ACHN (cell line): ENCODE measurements around the gene TMEM132C.

Experiments
- DNase-seq: peaks from one replicate; pipeline ENCODE4 v3.0.0-alpha.2; 2015
- in situ Hi-C: cut with HindIII; loops from 2 replicates; pipeline ENCODE4 v1.10.0; 2017; ENCODE audit warnings: low sequenced_read_pairs, low pct_ligation_motif_present, low pct_unique_long_range_greater_than_20kb

The TMEM132C gene

GRCh38 chr12:128326406-128326805 lies 59.4 kb downstream of the TMEM132C start:
- DNase-seq, result no peak
- in situ Hi-C loops, result no loop called here

- in situ Hi-C loops, result no loop called here
- DNase-seq, result no peak
These were observed 62.0 kb downstream of the TMEM132C start for GRCh38 chr12:128328961-128329360.

GRCh38 chr12:128336204-128337070 lies 69.5 kb downstream of the TMEM132C start:
- DNase-seq, result no peak
- in situ Hi-C loops, result no loop called here

- in situ Hi-C loops, result no loop called here
- DNase-seq, result no peak
These were observed 70.0 kb downstream of the TMEM132C start for GRCh38 chr12:128337071-128337345.

GRCh38 chr12:128337431-128338170 lies 70.6 kb downstream of the TMEM132C start:
- DNase-seq, result no peak
- in situ Hi-C loops, result no loop called here

GRCh38 chr12:128338386-128339125 lies 71.6 kb downstream of the TMEM132C start:
- DNase-seq, result no peak
- in situ Hi-C loops, result no loop called here

GRCh38 chr12:128339126-128339520 lies 72.2 kb downstream of the TMEM132C start:
- no peak for DNase-seq
- in situ Hi-C loops, result no loop called here

- in situ Hi-C loops, result no loop called here
- DNase-seq, result no peak
These were observed 72.7 kb downstream of the TMEM132C start for GRCh38 chr12:128339631-128340030.

GRCh38 chr12:128353301-128353700 lies 86.3 kb downstream of the TMEM132C start:
- in situ Hi-C loops, result no loop called here
- DNase-seq, result no peak

- in situ Hi-C loops, result no loop called here
- no peak for DNase-seq
These were observed 89.6 kb downstream of the TMEM132C start for GRCh38 chr12:128356547-128356946.

GRCh38 chr12:128361400-128361995 lies 94.5 kb downstream of the TMEM132C start:
- in situ Hi-C loops, result no loop called here
- no peak for DNase-seq

- DNase-seq, result no peak
- in situ Hi-C loops, result no loop called here
These were observed 98.1 kb downstream of the TMEM132C start for GRCh38 chr12:128365032-128365431.

- in situ Hi-C loops, result no loop called here
These were observed 98.8 kb downstream of the TMEM132C start for GRCh38 chr12:128365651-128366231.

GRCh38 chr12:128367961-128368360 lies 101.0 kb downstream of the TMEM132C start:
- no peak for DNase-seq
- in situ Hi-C loops, result no loop called here

More at GRCh38 chr12:128365651-128366231, 98.8 kb downstream of the TMEM132C start:
- no peak for DNase-seq

- in situ Hi-C loops, result no loop called here
- DNase-seq, result no peak
These were observed 114.6 kb downstream of the TMEM132C start for GRCh38 chr12:128381541-128381940.

- DNase-seq, result no peak
- in situ Hi-C loops, result no loop called here
These were observed 115.0 kb downstream of the TMEM132C start for GRCh38 chr12:128381946-128382345.

GRCh38 chr12:128382946-128383345 lies 116.0 kb downstream of the TMEM132C start:
- in situ Hi-C loops, result no loop called here
- no peak for DNase-seq

- in situ Hi-C loops, result no loop called here
- no peak for DNase-seq
These were observed 116.5 kb downstream of the TMEM132C start for GRCh38 chr12:128383357-128383937.
